Measurements from ENCODE around the gene CCDC3.
"Not testable (repeated sequence)": the region's sequence is repeated elsewhere in the genome, so short reads cannot be mapped to it uniquely, and the experiment has no call there.

Gene CCDC3

DNA sequence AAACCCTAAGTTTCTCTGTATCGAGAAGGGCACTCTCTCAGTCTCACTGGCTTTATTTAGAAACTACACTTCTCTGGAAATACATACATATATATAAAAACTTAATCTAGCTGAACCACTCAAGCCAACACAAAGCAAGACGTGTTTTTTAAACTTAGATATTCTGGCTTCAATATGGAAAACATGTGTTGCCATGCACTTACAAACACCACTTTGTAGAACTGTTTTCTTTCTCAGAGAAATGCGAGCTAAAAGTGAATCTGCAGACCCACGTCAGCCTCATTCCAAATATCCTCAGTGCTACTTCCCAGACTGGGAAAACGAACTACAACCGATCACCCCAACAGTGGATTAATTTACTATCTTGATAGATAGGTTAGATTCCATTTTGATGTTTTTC, 1.7 kb downstream of the CCDC3 start:
- no peak for DNase-seq

DNA sequence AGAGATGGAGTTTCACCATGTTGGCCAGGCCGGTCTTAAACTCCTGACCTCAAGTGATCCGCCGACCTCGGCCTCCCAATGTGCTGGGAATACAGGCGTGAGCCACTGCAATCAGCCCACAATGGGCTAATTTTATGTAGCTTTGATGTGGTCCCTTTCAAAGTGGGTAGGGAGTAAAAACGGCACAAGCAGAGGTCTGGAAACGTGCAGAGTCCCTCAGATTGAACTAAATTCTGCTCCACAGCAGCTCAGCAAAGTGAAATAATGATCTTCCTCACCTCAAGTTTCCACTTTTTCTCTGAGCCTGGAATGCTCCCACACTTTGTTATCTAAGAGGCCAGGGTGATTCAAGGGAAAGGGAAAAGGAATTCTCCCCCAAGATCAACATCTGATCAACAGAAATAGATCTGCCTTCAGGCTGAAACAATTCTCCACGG, 6.1 kb downstream of the CCDC3 start:
- no peak for DNase-seq

DNA sequence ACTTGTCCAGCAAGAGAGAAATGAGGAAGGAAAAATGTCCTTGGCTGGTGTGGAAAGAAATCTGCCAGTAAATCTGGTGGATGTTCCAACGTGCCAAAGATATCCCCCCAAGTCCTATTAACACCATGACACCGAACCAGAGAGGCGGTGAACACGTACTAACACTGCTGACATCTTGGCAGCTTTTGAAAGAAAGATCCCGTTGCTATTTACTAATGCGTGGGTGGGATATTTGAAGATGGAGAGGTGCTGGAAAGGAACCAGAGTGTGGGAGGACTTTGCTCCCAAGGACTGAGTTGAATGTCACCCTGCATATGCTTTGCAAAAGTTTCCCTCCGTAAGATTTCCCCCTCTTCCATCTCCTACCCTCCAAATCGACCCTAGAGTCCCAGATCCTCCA, 7.9 kb downstream of the CCDC3 start:
- DNase-seq: no peak

DNA sequence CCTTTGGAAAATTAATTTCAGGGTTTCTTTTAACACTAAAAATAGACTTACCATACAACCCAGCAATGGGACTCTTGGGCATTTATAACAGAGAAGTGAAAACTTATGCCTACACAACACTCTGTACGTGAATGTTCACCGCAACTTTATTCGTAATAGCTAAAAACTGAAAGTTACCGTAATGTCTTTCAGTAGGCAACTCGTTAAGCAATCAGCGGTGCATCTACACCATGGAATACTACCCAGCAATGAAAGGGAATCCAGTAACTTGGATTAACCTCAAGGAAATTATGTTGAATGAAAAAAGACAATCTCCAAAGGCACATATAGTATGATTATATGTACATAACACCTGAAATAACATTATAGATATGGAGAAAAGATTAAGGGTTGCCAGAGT, 16.2 kb downstream of the CCDC3 start:
- no peak for DNase-seq

DNA sequence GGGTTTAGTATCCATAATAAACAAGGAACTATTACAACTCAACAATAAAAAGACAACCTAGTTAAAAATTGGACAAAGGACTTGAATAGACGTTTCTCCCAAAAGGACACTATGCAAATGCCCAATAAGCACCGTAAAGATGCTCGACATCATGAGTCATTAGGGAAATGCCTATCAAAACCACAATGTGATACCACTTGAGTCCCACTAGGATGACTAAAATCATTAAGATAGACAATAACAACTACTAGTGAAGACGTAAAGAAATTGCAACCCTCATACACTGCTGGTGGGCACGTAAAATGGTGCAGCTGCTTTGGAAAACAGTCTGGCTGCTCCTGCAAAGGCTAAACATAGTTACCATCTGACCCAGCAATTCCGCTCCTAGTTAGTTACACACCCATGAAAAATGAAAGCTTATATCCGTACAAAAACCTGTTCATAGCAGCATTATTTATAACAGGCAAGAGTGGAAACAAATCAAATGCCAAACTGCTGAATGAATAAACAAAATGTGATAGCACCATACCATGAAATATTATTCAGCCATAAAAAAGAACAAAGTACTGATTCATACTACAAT, 17.3 kb downstream of the CCDC3 start:
- DNase-seq: no peak

DNA sequence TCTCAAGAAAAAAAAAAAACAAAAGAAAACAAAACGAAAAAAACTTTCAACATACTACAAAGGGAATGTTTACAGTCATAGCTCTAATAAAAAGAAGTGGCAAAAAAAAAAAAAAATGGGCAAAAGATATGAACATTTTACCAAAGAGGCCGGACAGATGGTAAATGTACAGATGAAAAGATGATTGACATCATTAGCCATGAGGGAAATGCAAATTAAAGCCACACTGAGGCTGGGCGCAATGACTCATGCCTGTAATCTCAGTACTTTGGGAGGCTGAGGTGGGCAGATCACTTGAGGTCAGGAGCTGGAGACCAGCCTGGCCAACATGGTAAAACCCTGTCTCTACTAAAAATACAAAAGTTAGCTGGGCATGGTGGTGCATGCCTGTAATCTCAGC, 17.9 kb downstream of the CCDC3 start:
- not testable (repeated sequence) for DNase-seq

DNA sequence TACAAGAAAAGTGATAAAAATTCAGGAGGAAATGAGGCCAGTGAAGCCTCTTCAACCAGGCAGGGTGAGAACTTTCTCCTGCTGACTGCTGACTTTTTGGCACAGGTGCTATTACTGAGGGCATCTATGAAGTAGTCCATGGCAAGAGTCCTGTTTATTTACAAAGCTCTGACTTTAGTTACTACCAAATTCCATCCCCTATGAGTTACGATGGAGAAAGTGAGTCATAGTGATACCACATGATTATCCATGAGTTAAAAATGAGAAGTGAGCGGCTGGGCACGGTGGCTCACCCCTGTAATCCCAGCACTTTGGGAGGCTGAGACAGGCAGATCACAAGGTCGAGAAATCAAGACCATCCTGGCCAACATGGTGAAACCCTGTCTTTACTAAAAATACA, 19.9 kb downstream of the CCDC3 start:
- DNase-seq: no peak

DNA sequence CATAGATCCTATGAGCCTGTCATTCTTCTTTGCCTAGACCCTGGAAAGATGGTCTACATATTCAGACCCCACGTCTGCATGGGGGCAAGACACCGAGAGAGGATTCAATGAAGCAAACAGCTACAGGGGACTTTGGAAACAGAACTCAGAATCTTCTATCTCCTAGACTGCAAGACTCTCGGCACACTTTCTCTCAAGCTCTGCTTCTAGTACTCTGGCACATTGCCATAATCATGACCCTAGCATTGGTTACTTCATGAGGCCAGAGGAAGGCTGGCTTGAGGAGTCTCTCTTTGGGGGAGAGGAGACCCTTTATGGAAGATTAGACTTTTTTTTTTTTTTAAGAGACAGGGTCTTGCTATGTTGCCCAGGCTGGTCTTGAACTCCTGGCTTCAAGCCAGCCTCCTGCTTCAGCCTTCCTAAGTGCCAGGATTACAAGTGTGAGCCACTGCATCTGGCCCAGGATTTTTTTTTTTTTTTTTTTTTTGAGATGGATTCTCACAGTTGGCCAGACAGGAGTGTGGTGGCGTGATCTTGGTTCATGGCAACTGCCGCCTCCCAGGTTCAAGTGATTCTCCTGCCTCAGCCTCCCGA, 20.7 kb downstream of the CCDC3 start:
- no peak for DNase-seq

DNA sequence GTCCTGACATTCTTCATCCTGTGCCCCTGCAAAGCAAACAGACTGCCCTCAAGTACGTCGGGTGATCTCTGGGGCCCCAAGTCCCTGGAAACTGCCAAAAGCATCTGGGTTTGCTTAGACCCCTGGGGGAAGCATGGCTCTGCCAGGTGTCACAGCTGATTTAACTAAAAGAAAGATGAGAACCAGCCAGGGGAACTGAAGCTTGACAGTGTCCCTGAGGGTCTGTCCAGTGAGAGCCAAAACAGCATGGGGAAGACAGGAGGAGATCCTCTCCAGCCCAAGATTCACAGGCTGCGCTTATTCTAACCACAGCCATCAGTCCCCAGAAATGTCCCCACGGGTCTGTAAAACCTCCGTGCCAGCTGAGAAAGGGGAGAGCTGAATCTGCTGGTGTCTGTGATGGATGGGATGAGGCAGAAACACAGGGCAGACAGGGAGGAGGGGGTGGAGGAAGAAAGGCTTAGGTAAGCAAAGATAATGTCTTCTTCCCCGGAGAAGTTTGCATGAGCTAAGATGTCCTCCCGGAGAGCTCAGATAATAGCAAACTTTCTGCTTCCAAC, 21.3 kb downstream of the CCDC3 start:
- no peak for DNase-seq

DNA sequence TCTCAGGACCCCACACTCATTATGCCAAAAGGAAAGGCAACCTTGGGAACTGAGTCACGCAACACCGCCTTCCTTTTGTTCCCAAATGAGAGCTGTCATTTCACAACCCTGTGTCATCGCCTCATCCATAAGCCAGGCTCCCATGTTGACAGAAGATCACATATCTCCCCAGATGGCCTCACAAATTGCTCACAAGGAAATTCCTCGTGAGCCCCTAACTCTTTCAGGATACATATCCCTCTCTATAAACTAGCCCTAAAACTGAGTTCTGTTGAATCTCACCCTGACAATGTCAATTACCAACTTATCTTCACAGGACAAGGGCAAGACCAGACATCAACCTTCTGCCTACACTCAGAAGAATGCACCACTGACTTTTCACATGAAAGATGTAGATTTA, 22.6 kb downstream of the CCDC3 start:
- DNase-seq: no peak

DNA sequence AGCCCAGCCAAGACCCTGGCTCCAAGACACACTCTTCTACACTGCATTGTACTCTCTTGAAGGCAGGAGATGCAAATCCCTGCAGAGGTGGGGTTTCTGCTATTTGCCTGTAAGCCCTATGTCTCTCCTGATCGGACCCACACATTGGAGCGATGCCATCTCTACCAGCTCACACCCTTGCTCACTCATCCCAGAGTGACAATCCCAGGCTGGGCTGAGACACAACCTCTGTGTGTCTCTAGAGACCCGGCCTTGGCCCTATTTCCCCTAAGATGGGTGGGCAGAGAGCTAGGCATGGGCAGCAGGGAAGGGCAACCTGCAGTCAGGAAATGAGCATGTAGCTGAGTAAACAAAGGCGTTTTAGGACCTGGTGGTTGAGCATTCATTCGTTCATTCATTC, 25.6 kb downstream of the CCDC3 start:
- no peak for DNase-seq

DNA sequence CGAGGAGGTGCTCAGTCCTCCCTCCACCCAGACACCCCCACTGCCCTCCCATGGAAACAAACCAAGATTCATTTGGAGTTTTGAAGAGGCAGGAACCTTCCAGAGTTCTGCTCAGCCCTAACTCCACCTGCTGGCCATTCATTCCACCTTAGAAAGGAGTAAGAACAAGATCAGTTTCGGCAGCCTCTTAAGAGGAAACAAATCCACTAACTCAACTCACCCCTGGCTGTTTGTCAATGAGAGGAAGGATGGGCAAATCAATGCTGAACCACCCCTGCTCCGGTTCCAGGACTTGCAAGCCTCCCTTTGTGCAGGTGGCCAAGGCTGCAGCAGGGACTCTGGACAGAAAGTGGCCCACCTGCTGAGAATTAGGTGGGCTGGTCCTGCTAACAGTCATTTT, 26.2 kb downstream of the CCDC3 start:
- no peak for DNase-seq

DNA sequence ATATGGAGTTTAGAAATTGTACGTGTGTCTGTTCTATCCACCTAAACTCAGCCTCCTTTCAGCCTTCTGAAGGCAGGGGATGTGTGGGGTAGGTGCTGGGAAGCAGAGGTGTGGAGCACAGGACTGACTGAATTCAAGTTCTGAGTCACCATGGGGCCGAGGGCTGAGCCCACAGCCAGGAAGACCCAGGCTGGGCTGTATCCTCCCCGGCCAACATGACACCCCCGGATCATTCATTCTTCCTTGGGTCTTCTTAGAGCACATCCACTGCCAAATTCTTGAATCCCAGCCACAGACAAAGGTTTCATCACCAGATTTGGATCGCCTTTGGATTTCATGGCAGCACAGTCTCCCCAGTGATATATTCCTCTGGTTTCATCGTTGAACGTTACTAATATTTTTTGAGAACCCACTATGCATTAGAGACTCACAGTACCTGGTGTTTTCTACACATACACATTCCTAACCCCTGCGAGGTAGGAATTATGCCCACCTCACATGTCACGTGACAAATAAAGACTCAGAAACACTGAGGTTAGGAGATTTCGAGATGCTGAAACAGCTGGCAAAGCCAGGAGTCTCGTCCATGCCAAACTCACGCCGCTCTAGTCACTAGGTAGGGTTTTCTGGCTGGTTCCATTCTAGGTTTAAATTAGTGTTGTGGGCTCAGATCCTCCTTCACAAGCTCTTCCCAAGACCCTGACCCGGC, 26.9 kb downstream of the CCDC3 start:
- no peak for DNase-seq

DNA sequence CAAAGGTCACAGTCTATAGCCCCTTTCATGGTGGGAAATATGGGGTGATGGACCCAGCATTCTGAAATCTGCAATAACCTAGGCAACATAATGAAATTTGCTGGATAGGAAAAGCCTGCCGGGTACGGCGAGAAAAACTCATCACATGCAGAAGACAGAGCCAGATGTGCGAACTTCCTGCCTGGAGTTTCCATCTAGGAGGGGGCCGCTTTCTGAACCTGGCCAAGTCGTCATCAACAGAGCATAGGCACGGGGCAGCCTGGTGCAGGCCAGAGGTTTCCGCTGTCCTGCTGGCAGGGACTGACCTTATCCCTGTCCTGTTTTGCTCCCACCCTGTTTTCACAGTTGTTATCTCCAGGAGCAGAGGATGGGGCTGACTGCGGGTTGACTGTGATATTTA, 27.4 kb downstream of the CCDC3 start:
- DNase-seq: no peak

DNA sequence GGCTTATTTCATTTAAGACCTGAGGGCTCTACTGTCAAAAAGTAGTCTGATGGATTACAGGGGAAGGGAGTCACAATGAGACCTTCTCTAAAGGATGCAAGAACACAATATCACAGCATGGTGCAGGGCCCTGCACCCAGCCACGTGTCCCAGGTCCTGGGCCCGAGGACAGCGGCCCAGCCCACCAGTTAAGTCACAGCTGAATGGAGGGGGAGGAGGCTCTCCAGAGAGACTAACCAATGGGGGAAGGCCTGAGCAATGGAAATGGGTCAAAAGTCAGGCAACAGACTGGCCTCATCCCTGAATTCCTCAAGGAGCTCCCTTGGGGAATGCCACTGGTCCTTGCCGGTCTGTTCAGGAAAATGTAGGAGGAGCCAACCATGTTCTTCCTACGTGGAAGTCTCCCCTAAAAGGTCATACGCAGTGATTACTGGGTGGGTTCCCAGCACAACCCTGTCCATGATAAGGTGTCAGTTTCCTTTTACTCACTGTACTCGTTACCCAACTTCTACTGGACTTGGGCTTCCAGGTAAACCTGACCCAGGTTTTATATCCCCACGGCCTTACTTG, 28.3 kb downstream of the CCDC3 start:
- no peak for DNase-seq

DNA sequence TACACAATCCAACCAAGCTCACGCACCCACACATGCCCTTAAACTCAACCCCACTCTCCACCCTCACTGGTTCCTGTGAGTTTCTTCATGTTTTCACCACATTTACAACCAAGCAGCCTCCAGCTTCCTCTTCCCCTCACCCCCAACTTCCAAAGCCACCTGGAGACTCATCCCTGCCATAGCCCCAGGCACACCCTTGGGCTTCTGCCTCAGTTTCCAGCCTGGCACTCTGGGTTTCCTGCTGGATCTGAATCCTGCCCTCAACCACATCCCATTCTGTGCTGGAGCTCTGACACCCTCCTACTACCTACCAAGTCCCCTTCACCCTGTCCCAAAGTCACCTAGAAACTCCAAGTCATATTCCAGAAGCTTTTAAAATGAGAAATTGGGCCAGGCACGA, 29.4 kb downstream of the CCDC3 start:
- no peak for DNase-seq

DNA sequence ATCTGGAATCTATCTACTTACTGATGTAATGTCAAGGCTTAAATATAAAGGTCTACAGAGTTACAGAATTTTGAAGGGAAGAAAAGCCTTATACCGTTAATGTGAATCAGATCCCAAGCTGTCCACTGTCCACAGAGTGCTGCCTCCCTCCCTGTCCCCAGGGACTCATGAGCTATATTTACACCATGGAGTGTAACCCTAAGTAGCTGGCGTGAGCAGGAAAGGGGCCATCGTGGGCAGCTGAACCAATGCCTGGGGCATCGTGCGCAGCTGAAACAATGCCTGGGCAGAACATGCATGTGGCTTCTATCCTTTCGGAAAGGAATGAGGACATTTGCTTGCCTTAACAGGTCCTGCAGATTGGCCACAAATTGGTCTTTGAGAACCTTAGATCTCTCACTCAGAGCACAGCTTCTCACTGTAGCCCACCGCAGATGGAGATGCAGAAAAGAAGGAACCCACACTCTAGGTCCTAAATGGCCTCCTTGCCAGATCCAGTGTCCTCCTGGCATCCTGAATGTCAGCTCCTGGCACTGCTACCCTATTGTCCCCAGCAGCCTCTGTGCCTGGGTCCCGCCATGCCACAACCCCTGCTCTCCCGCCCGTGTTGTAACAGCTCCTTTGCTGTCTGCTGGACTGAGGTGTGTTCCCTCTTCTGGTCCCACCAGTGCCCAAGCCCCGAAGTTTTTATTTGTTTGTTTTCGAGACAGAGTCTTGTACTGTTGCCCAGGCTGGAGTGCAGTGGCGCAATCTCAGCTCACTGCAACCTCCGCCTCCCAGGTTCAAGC, 30.3 kb downstream of the CCDC3 start:
- DNase-seq: no peak

DNA sequence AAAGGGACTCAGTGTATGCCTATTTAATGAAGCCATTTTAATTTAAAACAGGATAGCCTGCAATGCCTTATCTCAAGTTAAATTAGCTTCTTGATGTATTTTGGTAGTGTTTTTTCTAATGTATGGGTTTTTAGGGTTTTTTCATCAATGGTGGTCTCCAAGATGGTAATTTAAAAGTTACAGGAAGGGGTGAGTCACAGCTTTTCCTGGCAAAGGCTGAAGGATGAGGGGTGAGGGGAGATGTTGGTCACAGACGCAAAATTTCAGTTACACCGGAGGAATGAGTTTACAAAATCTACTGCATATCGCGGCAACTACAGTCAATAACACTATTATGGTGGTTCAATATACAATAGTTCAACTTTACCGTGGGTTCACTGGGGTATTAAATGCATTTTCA, 31.6 kb downstream of the CCDC3 start:
- DNase-seq: no peak

DNA sequence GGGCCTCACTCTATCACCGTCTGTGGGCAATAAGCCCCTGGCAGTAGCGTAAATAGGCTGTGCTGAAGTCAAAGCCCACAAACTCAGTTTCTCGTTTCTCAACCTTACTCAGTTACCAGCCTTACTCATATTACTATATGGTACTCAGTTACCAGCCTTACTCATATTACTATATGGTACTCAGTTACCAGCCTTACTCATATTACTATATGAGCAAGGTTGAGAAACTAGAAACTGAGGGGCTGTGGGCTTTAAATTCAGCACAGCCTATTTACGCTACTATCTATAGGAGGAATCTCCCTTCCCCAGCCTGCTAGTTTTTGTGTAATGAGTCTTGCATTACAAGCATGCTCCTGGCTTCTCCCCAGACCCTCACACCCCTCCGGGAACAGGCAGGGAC, 35.4 kb downstream of the CCDC3 start:
- DNase-seq: no peak

DNA sequence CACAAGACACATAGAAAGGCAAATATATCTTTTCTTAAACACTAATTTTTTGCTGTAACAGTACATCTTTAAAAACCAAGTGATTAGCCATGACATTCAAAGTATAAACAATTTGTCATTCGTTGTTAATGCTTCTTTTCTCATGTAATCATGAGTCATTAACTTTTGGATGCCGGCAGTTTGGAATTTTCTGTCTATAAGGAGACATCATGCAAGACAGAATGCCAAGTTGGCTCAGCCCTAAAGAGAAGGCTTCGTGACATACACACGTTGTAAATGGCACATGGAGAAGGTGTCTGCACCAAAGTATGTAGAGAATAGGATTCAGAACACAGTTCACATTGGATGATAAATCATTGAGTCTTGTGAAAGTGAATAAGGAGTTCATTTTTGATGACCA, 35.9 kb downstream of the CCDC3 start:
- DNase-seq: no peak

DNA sequence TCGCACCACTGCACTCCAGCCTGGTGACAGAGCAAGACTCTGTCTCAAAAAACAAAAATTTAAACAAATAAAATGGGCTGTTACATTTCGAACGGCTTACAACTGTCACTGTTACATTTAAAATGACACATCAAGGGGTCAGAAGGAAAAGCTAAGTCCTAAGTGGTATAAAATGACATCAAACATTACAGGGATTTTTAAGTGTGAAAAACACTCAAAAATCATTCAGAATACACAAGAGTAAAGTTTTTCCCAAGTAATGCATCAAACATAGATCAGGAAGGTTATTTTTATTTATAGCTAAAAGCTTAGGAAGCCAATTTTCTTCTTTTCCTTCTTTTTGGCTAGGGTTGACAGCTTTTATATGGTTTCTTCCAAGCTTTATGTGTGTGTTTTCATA, 39.0 kb downstream of the CCDC3 start:
- DNase-seq: no peak

DNA sequence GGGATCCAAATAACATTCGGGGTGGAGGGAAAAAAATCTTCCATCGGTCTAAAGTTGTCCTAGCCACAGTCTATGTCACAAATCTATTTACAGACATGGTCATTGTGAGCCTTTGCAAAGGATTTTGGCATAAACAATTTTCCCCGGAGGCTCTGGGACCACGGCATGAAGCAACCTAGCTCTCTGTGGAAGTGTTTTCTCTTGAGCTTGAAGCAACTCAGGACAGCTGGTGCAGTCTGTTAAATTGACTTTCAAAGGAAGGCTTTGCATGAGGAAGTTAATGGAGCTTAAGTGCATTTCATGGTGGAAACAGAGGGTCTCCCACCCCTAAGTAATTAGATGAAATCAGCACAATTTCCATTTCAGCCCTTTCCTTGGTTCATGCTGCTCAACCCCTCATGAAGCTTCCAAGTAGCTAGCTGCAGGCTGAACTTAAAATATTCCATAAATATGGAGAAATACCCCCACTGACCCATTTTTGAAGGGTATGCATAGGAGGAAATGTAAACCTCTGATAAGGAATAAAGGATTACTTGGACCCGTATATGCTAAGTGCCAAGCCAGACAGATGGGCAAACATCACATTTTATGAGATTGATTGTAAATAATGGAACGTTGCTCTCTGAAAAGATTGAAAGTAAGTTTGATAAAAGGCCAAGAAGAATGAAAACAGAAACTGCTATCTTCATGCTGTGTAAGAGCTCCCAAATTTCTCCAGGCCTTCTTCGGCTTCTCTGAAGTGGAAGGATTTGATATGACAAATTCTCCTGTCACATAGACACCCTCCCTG, 39.9 kb downstream of the CCDC3 start:
- DNase-seq: no peak

All from effector CD4-positive, alpha-beta T cell (primary cell).